ENCODE data around the gene AXL.
"Not testable (repeated sequence)": the region's sequence is repeated elsewhere in the genome, so short reads cannot be mapped to it uniquely, and the experiment has no call there.

AXL gene

DNA sequence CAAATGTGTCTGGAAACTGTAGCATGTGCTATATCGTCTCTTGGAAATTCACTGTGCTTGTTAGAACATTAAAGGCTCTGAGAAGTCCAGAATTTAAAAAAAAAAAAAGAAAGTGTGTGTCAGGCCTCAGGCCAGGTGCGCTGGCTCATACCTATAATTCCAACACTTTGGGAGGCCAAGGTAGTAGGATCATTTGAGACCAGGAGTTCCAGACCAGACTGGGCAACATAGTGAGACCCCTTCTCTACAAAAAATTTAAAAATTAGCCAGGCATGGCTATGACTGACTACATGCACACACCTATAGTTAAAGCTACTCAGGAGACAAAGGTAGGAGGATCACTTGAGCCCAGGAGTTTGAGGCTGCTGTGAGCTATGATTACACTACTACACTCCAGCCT lies 50.0 kb downstream of the AXL start:
- Histone ChIP-seq H3K9me3 (ENCODE audit: control insufficient read depth, insufficient read depth, low read length) (no peaks in the 10 kb centered on the region), H3K27me3 (ENCODE audit: control insufficient read depth, insufficient read depth, low read length) (no peaks in the 10 kb centered on the region), H3K4me3 (ENCODE audit: low read depth, low read length) (no peak overlapping the region), H3K4me1 (ENCODE audit: control insufficient read depth, insufficient read depth, low read length) (peaks cover 3% of the 10 kb centered on the region), H3K36me3 (ENCODE audit: control insufficient read depth, insufficient read depth, low read length) (peaks cover 64% of the 10 kb centered on the region), H3K9ac (ENCODE audit: low read depth, low read length) (no peak overlapping the region)

DNA sequence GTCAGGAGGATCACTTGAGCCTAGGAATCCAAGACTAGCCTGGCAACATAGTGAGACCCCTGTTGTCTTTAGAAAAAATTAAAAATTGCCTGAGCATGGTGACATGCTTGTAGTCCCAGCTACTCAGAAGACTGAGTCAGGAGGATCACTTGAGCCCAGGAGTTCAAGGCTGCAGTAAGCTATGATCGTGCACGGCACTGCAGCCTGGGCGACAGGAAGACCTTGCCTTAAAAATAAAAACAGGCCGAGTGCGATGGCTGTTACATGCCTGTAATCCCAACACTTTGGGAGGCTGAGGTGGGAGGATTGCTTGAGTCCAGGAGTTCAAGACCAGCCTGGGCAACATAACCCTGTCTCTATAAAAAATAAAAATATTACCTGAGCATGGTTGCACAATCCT lies 50.5 kb downstream of the AXL start:
- Histone ChIP-seq H3K4me1 (ENCODE audit: control insufficient read depth, insufficient read depth, low read length) (peaks cover 3% of the 10 kb centered on the region), H3K36me3 (ENCODE audit: control insufficient read depth, insufficient read depth, low read length) (peaks cover 69% of the 10 kb centered on the region), H3K9ac (ENCODE audit: low read depth, low read length) (no peak overlapping the region), H3K27me3 (ENCODE audit: control insufficient read depth, insufficient read depth, low read length) (no peaks in the 10 kb centered on the region), H3K9me3 (ENCODE audit: control insufficient read depth, insufficient read depth, low read length) (no peaks in the 10 kb centered on the region), H3K4me3 (ENCODE audit: low read depth, low read length) (no peak overlapping the region)

- Histone ChIP-seq H3K4me3 (ENCODE audit: low read depth, low read length) (no peak overlapping the region), H3K27me3 (ENCODE audit: control insufficient read depth, insufficient read depth, low read length) (no peaks in the 10 kb centered on the region), H3K4me1 (ENCODE audit: control insufficient read depth, insufficient read depth, low read length) (no peaks in the 10 kb centered on the region), H3K36me3 (ENCODE audit: control insufficient read depth, insufficient read depth, low read length) (peaks cover 93% of the 10 kb centered on the region), H3K9ac (ENCODE audit: low read depth, low read length) (no peak overlapping the region), H3K9me3 (ENCODE audit: control insufficient read depth, insufficient read depth, low read length) (no peaks in the 10 kb centered on the region)
These were observed 54.1 kb downstream of the AXL start for GRCh38 chr19:41273076-41273475.

DNA sequence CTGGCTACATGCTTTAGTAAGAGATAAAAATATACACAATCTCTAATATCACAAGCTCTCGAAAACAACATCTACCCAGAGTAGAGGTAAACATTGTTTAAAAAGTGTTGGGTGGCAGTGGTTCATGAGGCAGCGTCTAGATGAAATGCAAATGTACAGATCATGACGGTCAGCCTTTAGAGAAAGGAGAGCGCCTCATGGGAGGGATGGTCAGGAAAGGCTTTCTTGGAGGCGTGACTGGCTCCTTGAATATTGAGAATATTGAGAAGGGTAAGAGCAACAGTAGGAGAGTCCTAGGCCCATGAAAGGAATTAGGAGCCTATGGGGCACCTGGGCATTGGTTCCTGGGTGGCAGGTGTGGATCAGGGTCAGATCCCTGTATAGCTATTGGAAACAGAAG lies 55.8 kb downstream of the AXL start:
- H3K27me3 ChIP-seq (ENCODE audit: control insufficient read depth, insufficient read depth, low read length) = no peaks in the 10 kb centered on the region
- no peaks in the 10 kb centered on the region for H3K4me1 ChIP-seq (ENCODE audit: control insufficient read depth, insufficient read depth, low read length)

GRCh38 chr19:41276231-41276630 lies 57.2 kb downstream of the AXL start:
- Histone ChIP-seq H3K4me3 (ENCODE audit: low read depth, low read length) (no peak overlapping the region), H3K36me3 (ENCODE audit: control insufficient read depth, insufficient read depth, low read length) (peaks cover 92% of the 10 kb centered on the region), H3K9me3 (ENCODE audit: control insufficient read depth, insufficient read depth, low read length) (no peaks in the 10 kb centered on the region), H3K4me1 (ENCODE audit: control insufficient read depth, insufficient read depth, low read length) (no peaks in the 10 kb centered on the region), H3K27me3 (ENCODE audit: control insufficient read depth, insufficient read depth, low read length) (no peaks in the 10 kb centered on the region), H3K9ac (ENCODE audit: low read depth, low read length) (no peak overlapping the region)

More for the DNA sequence above, 55.8 kb downstream of the AXL start:
- Histone ChIP-seq H3K4me3 (ENCODE audit: low read depth, low read length) (no peak overlapping the region), H3K9me3 (ENCODE audit: control insufficient read depth, insufficient read depth, low read length) (no peaks in the 10 kb centered on the region), H3K36me3 (ENCODE audit: control insufficient read depth, insufficient read depth, low read length) (peaks cover 93% of the 10 kb centered on the region), H3K9ac (ENCODE audit: low read depth, low read length) (no peak overlapping the region)

- Histone ChIP-seq H3K4me3 (ENCODE audit: low read depth, low read length) (no peak overlapping the region), H3K9me3 (ENCODE audit: control insufficient read depth, insufficient read depth, low read length) (no peaks in the 10 kb centered on the region), H3K36me3 (ENCODE audit: control insufficient read depth, insufficient read depth, low read length) (peaks cover 77% of the 10 kb centered on the region), H3K27me3 (ENCODE audit: control insufficient read depth, insufficient read depth, low read length) (no peaks in the 10 kb centered on the region), H3K4me1 (ENCODE audit: control insufficient read depth, insufficient read depth, low read length) (no peaks in the 10 kb centered on the region), H3K9ac (ENCODE audit: low read depth, low read length) (no peak overlapping the region)
These were observed 59.5 kb downstream of the AXL start for GRCh38 chr19:41278478-41278877.

- H3K9me3 ChIP-seq (ENCODE audit: control insufficient read depth, insufficient read depth, low read length) = no peaks in the 10 kb centered on the region
- no peak overlapping the region for H3K4me3 ChIP-seq (ENCODE audit: low read depth, low read length)
- no peak overlapping the region for H3K9ac ChIP-seq (ENCODE audit: low read depth, low read length)
- H3K36me3 ChIP-seq (ENCODE audit: control insufficient read depth, insufficient read depth, low read length) = peaks cover 56% of the 10 kb centered on the region
- no peaks in the 10 kb centered on the region for H3K27me3 ChIP-seq (ENCODE audit: control insufficient read depth, insufficient read depth, low read length)
- peaks cover 9% of the 10 kb centered on the region for H3K4me1 ChIP-seq (ENCODE audit: control insufficient read depth, insufficient read depth, low read length)
These were observed 69.9 kb downstream of the AXL start for GRCh38 chr19:41288673-41289530.

DNA sequence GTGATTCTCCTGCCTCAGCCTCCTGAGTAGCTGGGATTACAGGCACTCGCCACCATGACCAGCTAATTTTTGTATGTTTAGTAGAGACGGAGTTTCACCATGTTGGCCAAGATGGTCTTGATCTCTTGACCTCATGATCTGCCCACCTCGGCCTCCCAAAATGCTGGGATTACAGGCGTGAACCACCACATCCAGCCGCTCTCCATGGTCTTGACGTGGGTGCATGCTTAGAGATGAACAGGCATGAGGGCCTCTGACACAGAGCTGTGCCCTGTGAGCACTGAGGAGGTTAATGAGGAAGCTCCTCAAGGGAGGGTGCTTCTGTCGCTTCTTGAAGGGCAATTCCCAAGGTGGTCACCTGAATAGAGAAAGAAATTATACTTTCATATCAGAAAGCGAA lies 70.8 kb downstream of the AXL start:
- not testable (repeated sequence) for H3K4me3 ChIP-seq (ENCODE audit: low read depth, low read length); H3K4me1 ChIP-seq (ENCODE audit: control insufficient read depth, insufficient read depth, low read length); H3K27me3 ChIP-seq (ENCODE audit: control insufficient read depth, insufficient read depth, low read length); H3K9me3 ChIP-seq (ENCODE audit: control insufficient read depth, insufficient read depth, low read length); H3K9ac ChIP-seq (ENCODE audit: low read depth, low read length)
- H3K36me3 ChIP-seq (ENCODE audit: control insufficient read depth, insufficient read depth, low read length) = peaks cover 57% of the 10 kb centered on the region

- no peaks in the 10 kb centered on the region for H3K9me3 ChIP-seq (ENCODE audit: control insufficient read depth, insufficient read depth, low read length)
- H3K36me3 ChIP-seq (ENCODE audit: control insufficient read depth, insufficient read depth, low read length) = peaks cover 86% of the 10 kb centered on the region
- H3K4me1 ChIP-seq (ENCODE audit: control insufficient read depth, insufficient read depth, low read length) = no peaks in the 10 kb centered on the region
- no peak overlapping the region for H3K9ac ChIP-seq (ENCODE audit: low read depth, low read length)
- no peaks in the 10 kb centered on the region for H3K27me3 ChIP-seq (ENCODE audit: control insufficient read depth, insufficient read depth, low read length)
- no peak overlapping the region for H3K4me3 ChIP-seq (ENCODE audit: low read depth, low read length)
These were observed 75.4 kb downstream of the AXL start for GRCh38 chr19:41294393-41294792.

DNA sequence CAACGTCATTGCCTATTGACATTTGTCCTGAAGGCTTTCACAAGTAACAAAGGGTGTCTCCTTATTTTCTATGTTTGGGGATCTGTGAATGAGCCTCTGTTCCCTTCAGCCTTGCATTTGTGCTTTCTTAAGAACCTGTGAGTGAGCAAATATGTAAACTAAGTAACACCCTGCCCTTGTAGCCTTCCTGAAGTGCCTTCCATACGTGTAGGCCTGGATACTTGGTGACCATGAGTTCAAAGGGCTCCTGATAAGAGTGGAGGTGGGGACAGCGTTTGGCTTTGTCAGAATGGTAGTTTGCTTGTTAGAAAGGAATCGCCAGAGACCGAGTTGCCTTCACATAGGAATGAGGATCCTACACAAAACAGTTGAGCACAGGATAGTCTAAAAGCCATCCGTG lies 76.5 kb downstream of the AXL start:
- no peaks in the 10 kb centered on the region for H3K9me3 ChIP-seq (ENCODE audit: control insufficient read depth, insufficient read depth, low read length)
- H3K9ac ChIP-seq (ENCODE audit: low read depth, low read length) = no peak overlapping the region
- no peaks in the 10 kb centered on the region for H3K4me1 ChIP-seq (ENCODE audit: control insufficient read depth, insufficient read depth, low read length)
- no peak overlapping the region for H3K4me3 ChIP-seq (ENCODE audit: low read depth, low read length)
- H3K27me3 ChIP-seq (ENCODE audit: control insufficient read depth, insufficient read depth, low read length) = no peaks in the 10 kb centered on the region
- H3K36me3 ChIP-seq (ENCODE audit: control insufficient read depth, insufficient read depth, low read length) = peaks cover 86% of the 10 kb centered on the region

DNA sequence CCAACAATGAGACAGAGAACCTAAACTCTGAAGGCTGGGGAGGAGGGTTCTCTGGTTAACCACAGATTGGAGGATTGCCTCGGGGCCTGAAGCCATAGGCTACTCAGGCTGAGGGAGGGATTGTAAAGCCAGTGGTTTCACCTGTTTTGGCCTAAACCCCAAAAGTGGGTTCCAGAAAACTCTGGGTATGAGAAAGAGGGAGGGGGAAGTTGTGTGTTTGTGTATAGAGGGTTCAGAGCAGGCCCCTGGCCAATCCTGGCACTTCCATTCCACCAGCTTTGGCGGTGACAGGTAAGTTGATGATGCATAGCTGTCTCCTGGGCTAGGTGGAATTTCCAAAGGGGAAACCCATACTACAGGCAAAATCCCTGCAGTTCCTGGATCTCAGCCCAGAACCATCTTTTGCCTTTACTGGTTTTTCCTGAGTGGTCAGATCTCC lies 77.4 kb downstream of the AXL start:
- no peak overlapping the region for H3K9ac ChIP-seq (ENCODE audit: low read depth, low read length)
- H3K4me1 ChIP-seq (ENCODE audit: control insufficient read depth, insufficient read depth, low read length) = no peaks in the 10 kb centered on the region
- H3K4me3 ChIP-seq (ENCODE audit: low read depth, low read length) = no peak overlapping the region
- no peaks in the 10 kb centered on the region for H3K9me3 ChIP-seq (ENCODE audit: control insufficient read depth, insufficient read depth, low read length)
- H3K27me3 ChIP-seq (ENCODE audit: control insufficient read depth, insufficient read depth, low read length) = no peaks in the 10 kb centered on the region
- H3K36me3 ChIP-seq (ENCODE audit: control insufficient read depth, insufficient read depth, low read length) = peaks cover 85% of the 10 kb centered on the region

GRCh38 chr19:41297628-41298347 lies 78.8 kb downstream of the AXL start:
- Histone ChIP-seq H3K4me1 (ENCODE audit: control insufficient read depth, insufficient read depth, low read length) (no peaks in the 10 kb centered on the region), H3K9ac (ENCODE audit: low read depth, low read length) (no peak overlapping the region), H3K9me3 (ENCODE audit: control insufficient read depth, insufficient read depth, low read length) (no peaks in the 10 kb centered on the region), H3K36me3 (ENCODE audit: control insufficient read depth, insufficient read depth, low read length) (peaks cover 86% of the 10 kb centered on the region), H3K27me3 (ENCODE audit: control insufficient read depth, insufficient read depth, low read length) (no peaks in the 10 kb centered on the region), H3K4me3 (ENCODE audit: low read depth, low read length) (no peak overlapping the region)

Data from iPS-15b (cell line).